ENCODE measurements around the gene ABCA2. TPM values are rescaled to one million over a fixed set of nuclear protein-coding genes. Genes with fewer than 3 reads are reported as not detected.

The ABCA2 gene
- total and polyA plus RNA-seq, 9 of the 15 experiments (the other 6 are each of a cell fraction or from before 2014, with no cell fraction given), result 0.69 to 16.3 (median 6.1) TPM; not detected in 2

DNA sequence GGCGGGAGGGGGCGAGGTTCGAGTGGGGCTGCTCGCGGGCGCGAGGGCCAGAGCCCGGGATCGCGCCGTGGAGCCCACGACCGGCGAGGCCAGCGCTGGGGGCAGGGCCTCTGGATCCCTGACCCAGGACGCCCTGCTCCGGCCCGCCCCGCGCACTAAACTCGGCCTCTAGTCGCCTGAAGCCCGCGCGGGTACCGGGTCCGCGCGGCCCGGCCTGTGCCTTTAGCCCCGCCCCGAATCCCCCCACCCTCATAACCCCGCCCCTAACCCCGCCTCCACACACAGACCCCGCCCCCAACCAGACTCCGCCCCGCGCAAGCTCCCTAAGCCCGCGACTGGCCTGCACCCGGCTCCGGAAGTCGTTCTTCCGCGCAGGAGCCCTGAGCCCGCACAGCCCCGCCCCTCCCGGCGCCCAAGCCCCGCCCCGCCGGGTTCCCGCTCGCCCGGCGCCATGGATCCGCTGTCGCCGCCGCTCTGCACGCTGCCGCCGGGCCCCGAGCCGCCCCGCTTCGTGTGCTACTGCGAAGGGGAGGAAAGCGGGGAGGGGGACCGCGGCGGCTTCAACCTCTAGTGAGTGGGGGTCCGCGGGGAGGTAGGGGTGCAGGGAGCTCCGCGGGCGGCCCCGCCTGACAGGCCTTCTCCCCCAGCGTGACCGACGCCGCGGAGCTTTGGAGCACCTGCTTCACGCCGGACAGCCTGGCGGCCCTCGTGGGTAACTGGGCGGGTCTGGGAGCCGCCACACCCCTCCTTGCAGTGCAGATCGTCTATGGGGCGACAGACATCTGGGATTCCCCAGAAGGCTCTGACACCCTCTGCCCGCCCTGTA, 35.8 kb downstream of the ABCA2 start, which contains the start of gene PAXX (continued):
- TF ChIP-seq PBX2 (CRISPR knock-in tag; IDR thresholded peaks at IDR 0.05; ENCODE audit: low read depth), result no peak
- TF ChIP-seq PBX2 (tag; conservative IDR thresholded peaks at IDR 0.05; ENCODE audit: low read depth), result no peak
- TF ChIP-seq, protein P1, sequence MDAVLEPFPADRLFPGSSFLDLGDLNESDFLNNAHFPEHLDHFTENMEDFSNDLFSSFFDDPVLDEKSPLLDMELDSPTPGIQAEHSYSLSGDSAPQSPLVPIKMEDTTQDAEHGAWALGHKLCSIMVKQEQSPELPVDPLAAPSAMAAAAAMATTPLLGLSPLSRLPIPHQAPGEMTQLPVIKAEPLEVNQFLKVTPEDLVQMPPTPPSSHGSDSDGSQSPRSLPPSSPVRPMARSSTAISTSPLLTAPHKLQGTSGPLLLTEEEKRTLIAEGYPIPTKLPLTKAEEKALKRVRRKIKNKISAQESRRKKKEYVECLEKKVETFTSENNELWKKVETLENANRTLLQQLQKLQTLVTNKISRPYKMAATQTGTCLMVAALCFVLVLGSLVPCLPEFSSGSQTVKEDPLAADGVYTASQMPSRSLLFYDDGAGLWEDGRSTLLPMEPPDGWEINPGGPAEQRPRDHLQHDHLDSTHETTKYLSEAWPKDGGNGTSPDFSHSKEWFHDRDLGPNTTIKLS (IDR thresholded peaks at IDR 0.05; ENCODE audit: borderline replicate concordance, low read depth), result peak; percentile 63; the same call in 1 of the 2 replicates
- peak; percentile 81; the same call in 1 of the 2 replicates for TF ChIP-seq PHF8 (IDR thresholded peaks at IDR 0.05; ENCODE audit: borderline replicate concordance, low read length)
- no peak for TF ChIP-seq CSDE1 (IDR thresholded peaks at IDR 0.05)
- TF ChIP-seq, protein P2, sequence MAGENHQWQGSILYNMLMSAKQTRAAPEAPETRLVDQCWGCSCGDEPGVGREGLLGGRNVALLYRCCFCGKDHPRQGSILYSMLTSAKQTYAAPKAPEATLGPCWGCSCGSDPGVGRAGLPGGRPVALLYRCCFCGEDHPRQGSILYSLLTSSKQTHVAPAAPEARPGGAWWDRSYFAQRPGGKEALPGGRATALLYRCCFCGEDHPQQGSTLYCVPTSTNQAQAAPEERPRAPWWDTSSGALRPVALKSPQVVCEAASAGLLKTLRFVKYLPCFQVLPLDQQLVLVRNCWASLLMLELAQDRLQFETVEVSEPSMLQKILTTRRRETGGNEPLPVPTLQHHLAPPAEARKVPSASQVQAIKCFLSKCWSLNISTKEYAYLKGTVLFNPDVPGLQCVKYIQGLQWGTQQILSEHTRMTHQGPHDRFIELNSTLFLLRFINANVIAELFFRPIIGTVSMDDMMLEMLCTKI (IDR thresholded peaks at IDR 0.05; ENCODE audit: partially characterized antibody), result no peak
- TF ChIP-seq ZNF76 (CRISPR knock-in tag; IDR thresholded peaks at IDR 0.05; ENCODE audit: borderline replicate concordance), result no peak
- TF ChIP-seq KLF1 (tag; IDR thresholded peaks at IDR 0.05), result 0 out of 2 replicates have a peak, but pooled peaks have one; percentile 23
- no peak for TF ChIP-seq RBBP5 (IDR thresholded peaks at IDR 0.05; ENCODE audit: borderline replicate concordance, insufficient read depth, low read length, poor library complexity, severe bottlenecking)
- TF ChIP-seq CBX1 (IDR thresholded peaks at IDR 0.05; ENCODE audit: low read depth), result no peak
- TF ChIP-seq LCOR (CRISPR knock-in tag; IDR thresholded peaks at IDR 0.05), result no peak
- no peak for TF ChIP-seq ZNF445 (CRISPR knock-in tag; IDR thresholded peaks at IDR 0.05; ENCODE audit: low read depth)
- peak; percentile 87 for TF ChIP-seq POLR2G (IDR thresholded peaks at IDR 0.05; ENCODE audit: low read depth, low read length)
- no peak for TF ChIP-seq TRIM28 (IDR thresholded peaks at IDR 0.05)
- TF ChIP-seq, protein P3, sequence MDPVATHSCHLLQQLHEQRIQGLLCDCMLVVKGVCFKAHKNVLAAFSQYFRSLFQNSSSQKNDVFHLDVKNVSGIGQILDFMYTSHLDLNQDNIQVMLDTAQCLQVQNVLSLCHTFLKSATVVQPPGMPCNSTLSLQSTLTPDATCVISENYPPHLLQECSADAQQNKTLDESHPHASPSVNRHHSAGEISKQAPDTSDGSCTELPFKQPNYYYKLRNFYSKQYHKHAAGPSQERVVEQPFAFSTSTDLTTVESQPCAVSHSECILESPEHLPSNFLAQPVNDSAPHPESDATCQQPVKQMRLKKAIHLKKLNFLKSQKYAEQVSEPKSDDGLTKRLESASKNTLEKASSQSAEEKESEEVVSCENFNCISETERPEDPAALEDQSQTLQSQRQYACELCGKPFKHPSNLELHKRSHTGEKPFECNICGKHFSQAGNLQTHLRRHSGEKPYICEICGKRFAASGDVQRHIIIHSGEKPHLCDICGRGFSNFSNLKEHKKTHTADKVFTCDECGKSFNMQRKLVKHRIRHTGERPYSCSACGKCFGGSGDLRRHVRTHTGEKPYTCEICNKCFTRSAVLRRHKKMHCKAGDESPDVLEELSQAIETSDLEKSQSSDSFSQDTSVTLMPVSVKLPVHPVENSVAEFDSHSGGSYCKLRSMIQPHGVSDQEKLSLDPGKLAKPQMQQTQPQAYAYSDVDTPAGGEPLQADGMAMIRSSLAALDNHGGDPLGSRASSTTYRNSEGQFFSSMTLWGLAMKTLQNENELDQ (CRISPR knock-in tag; IDR thresholded peaks at IDR 0.05; ENCODE audit: borderline replicate concordance), result no peak
- no peak for TF ChIP-seq SRSF1 (IDR thresholded peaks at IDR 0.05; ENCODE audit: low read depth, low read length)
- no peak for TF ChIP-seq ZFPM2 (CRISPR knock-in tag; IDR thresholded peaks at IDR 0.05)
- peak; percentile 90; the same call in 1 of the 2 replicates for TF ChIP-seq EP400 (IDR thresholded peaks at IDR 0.05)
- TF ChIP-seq HDAC2 (IDR thresholded peaks at IDR 0.05), result peak; percentile 42
- no peak for TF ChIP-seq PURB (CRISPR knock-in tag; IDR thresholded peaks at IDR 0.05; ENCODE audit: low read depth)
